GM21367 (cell line): ENCODE measurements around the gene KCNQ1.

Experiments
- ATAC-seq: cut with Tn5 transposase; IDR thresholded peaks from one replicate; pipeline ENCODE4 v1.9.1; 2021; ENCODE audit not compliant: unreplicated experiment

Gene KCNQ1

DNA sequence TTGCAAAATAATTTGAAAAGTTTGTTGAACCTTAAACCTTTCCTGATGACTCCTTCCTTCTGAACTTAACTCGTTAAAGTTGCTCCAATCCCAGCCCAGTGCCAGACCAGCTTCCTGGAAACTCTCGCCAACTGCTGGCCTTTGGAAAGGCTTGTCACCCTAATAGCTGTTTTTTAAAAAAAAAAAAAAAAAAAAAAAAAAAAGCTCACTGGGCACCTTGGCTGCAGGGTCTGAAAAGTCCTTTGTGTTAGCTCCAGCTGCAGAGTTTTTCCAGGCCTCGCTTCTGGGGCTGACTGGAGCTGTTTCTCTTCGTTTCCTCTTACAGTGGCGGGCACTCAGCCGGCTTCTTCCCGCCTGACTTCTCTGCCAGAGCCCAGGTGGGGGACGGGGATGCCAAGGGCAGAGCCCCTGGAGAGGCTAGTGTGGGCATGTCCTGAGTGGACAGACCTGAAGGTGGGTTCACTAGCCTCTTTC is 229.9 kb downstream of the KCNQ1 start:
- no peak for ATAC-seq

DNA sequence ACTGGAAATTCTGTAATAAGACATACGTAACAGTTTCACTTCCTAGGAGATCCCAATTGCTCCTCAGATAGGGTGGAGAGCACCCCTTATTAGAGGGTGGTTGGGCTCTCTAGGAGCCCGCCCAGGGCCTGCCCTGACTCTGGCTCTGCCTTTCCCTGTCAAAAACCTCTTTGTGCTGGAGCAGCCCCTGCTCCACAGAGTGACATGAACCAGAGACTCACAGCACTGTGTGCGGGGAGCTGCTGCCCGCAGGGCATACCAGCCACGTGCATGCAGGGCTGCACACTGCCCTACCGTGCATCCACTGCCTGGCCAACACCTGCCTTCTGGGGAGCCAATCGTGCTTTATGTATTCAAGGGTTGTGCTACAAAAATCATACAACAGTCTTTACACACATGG is 230.7 kb downstream of the KCNQ1 start:
- ATAC-seq, result no peak

DNA sequence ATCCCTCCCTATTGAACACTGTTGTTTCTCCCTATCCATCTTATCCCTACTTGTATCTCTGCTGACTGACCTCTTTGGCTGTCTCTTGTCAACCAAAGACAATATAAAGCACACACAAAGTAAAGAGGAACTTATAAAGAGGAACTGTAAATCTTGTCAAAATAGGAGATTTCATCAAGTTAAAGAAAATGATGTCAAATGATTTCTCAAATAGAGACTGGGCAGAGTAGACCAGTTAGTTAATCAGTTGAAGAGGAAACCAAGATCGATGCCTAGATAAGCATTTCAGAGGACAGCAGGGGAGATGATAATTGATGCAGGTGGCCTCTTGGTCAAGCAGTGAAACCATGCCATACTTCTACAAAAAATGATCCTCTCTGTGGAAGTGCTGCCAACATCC is 232.3 kb downstream of the KCNQ1 start:
- ATAC-seq, result no peak

DNA sequence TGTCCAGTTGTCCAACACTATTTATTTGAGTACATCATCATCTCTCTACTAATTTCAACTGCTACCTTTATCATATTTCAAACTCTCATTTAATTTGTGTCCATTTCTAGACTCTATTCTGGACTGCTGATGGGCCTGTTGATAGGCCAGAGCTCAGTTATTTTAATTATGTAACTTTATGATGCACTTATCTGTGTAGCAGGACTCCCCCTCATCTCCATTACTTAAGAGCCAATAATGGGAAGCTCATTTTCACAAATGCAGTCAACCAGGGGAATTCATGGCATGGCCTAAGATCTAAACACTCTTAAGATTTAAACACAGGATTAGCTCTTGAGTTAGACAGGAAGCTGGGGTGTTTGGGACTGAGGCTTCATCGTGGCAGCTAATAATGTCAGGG is 233.6 kb downstream of the KCNQ1 start:
- ATAC-seq, result no peak

DNA sequence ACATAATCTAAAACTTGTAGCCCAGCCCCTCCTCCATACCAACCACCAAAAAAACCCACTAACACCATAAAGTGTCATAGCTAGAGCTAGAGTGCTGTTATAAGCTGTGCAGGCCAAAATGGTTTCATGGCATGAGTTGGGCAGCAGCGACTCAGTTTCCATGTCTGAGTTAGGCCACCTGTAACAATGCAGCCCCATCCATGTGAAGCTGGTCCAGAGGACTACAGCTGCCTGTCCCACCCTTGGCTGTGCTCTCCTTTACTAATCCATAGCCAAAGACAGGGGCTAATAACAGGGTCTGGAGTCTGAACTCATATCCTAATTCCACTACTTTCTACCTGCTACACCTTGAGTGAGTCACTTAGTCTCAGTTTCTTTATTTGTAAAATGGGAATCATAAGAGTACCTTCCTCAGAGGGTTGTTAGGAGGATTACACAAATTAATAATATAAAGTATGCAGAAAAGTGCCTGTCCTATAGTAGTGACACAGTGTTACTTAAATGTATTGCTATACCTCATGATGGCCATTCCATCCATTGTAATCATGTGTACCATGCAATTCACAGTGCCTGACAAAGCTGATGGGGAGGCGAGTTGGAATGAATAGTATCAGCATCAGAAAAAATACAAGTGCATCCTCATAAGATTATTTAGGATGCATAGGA is 234.3 kb downstream of the KCNQ1 start:
- no peak for ATAC-seq

DNA sequence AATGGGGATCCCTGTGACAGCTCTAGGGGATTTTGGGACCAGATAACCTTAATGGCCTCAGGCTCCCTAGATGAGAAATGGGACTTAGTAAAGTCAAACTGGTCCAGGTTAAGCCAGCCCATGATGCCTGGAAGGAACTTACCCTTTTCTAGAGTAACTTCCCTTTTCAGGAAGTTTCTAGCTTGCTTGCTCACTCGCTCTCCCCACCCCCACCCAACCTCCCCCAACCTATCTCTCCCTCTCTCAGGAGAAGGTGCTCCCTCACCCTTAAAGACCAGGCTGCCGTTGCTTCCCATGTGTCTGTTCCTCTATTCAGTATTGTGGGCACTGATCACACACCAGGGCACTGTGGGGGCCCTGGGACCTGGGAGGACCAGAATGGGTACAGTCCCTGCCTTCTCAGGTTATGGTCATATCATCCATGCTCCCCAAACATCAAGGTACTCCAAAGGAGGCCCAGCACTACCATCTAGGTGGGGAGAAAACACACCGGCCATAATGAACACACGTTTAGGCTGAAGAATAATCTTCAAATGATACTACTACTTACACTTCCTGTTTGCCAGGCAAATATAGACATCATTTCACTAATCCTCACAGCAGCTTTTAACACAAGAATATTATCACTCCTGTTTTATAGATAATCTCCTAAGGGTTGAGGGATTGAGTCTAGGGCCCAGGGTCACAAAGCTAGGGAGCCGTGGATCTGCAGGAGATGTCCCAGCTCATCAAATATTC is 236.8 kb downstream of the KCNQ1 start:
- no peak for ATAC-seq

DNA sequence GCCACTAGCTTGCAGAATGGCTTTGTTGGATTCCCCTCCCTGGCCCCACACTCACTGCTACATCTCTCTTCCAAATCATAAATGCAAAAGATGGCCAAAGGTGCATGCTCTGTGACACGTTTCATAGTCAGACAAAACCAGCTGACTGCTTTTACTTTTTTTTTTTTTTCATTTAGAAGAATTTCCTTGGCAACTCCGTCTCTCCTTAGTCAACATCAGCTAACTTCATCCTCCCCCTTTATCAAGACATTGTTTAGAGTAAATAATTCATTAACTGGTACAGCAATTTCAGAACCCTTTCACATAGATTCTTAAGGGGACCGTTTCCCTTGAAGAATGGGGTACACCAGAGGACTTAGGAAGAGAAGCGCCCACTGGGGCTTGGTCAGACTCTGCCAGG is 239.0 kb downstream of the KCNQ1 start:
- no peak for ATAC-seq

DNA sequence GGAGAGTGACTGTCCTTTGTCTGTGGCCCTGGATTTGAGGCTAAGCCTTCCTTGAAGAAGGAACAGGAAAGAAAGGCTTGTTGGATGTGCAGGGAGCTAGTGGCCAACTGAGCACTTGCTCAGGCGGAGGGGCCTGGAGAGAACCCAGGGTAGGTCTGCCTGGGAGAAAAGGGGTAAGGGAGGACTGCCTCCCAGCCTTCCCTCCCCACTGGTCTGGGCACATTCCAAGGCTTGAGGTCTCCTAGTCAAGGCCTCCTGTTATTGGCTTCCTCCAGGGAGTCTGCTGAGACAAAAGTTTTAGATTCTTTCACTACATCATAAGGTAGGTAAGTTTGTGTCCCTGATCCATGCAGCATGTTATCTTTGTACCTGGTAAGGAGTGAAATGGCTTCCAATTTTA is 239.8 kb downstream of the KCNQ1 start:
- no peak for ATAC-seq

DNA sequence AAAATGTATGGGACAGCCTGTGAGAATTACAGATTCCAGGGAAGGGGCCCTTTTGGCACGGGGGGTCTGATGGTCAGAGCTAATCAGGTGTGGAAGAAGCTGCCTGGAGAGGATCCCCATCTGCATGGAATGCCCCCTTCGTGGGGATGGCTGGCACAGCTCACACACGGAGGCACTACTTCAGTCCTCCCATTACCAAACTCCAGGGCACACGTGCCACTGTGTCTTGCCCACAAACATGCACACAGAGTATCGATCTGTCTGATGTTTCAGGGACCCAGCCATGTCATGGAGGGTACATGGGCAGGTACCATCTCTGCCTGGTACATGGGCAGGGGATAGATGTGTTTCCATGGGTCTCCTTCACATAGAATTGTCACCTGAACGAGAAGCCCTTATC is 240.2 kb downstream of the KCNQ1 start:
- no peak for ATAC-seq

DNA sequence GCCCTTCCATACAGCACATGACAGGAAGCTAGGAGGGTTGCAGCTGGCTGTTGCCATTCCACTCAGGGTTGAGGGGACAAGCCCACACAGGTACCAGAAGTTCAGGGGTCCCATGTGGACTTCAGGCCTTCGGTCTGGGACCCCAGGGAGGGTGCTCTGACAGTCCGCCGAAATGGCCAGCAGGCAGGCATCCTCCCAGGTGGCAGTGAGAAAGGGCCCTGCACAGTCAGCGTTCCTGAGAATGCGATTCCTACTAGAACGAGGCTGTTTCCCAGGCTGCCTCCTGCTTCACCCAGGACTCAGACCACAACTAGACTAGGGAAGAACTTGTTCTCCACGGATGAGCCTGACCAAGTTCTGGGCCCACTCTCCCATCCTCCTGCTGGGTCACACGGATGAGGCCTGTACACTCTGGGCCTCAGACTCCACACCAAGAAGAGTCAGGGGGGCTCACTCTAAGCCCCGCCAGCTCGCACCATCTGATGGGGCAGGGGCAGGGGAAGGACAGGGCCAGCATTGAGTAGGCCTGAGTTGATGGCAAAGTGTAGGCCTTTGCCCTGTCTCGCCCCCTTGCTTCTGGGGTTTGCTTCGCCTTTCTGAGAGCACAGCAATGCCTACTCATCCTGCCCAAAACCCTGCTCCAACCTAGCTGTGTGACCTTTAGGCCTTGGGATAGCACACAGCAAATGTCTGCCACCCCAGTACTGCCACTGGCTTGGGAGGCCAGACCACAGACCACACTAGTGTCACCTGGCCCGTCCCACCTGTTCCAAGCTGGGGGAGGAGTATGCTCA is 241.0 kb downstream of the KCNQ1 start:
- no peak for ATAC-seq

DNA sequence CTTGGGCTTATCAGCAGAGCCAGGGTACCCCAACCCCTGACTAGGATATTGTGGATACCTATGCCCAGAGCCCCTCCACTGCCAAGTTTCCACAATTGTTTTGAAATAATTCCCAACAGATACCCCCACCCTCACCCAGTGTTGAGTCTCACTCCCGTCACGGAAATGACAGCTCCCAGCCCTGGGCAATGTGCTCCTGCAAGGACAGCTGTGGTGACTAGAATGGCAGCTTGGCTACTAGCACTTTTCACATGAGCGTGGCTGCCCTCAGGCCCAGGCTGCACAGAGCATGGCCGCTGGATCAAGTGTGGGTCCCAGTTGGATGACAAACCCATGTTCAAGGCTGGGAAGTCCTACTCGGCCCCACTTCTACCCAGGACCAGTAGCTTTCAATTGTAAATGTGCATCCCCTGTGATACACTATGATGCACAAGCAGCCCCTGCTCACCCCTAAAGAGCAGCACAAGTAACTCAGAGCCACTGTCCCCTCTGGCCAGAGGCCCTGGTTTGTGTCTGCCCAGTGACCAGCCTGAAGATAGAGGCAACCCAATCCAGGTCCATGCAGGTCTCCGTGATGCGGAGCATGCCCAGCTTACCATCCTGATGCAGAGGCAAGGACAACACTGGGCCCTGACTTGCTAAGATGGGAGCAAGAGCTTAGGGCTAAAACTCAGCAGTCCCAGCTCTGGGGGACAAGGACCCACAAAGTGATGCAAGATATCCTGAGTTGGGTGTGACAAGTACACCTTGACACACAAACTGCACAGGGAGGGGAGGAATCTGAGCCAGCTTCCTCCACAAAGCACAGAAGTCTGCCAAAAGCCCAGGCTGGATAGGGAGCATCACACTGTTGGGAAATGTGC is 241.8 kb downstream of the KCNQ1 start:
- no peak for ATAC-seq

DNA sequence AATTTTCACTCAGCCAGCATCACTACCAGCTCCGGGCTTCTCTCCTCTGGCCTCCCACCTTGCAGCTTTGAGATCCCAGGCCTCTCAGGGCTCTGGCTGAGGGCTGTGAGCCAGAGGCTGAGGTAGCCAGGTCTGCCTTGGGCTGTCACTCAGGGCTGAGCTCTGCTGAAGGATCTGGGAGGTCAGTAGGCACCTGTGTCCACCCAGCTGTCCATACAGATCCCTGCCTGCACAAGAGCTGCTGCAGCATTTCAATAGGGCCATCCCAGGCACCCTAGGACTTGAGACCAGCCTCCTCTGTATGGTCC is 242.4 kb downstream of the KCNQ1 start:
- no peak for ATAC-seq

DNA sequence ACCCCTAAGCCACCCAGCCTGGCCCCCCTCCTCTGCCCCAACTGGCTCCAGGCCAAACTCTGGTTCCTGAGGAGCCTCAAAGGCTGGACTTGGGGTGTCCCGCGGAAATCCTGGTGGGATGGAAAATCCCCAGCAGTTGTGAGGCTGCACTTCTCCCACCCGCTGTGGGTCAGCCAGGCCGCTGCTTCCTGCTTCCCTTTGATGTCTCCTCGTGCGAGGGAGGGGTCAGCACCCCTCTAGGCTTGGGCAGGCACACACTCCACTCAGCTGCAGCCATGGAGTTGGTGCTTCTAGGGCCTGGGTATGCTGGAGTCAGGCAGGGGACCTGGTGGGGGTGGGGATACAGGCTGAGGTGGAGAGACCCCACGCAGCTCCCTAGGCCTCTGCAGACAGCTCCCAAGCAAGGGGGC is 243.0 kb downstream of the KCNQ1 start:
- no peak for ATAC-seq

DNA sequence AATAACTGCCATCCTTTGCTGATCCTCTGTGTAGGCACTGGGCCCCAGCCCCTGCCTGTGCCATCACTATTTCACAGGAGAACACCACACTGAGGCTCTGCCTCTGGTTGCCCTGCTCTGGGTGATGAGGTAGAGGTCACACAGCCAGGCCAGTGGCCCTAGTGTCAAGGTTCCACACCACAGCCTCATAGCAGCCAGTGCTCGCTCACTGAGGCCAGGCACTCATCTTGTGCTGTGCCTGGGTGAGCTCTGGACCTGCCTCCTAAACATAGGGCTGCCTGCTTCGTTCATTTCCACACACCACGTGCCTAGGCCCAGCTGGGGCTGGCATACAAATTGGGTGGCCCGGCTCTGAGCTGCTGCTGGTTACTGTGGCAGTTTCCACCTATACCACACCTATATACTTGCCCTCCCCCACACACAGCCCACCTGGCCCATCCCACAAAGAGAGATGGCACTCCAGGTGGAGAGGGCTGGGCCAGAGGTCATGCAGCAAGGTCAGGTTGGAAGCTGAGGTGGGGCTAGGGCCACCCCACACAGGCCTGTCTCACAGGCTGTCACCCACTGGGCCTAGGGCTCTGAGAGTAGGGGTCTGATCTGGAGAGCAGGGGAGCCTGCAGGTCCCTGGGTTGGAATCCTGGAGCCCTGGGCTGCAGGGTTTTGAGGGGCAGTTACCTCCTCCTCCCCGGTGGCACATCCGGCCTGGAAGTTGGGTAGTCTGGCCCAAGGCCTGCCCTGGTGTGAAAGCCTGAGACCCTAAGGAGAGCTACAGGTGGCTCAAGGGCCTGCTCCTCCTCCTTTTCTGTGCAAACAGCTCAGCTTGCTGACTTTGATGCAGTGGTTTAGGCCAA is 243.8 kb downstream of the KCNQ1 start:
- no peak for ATAC-seq

DNA sequence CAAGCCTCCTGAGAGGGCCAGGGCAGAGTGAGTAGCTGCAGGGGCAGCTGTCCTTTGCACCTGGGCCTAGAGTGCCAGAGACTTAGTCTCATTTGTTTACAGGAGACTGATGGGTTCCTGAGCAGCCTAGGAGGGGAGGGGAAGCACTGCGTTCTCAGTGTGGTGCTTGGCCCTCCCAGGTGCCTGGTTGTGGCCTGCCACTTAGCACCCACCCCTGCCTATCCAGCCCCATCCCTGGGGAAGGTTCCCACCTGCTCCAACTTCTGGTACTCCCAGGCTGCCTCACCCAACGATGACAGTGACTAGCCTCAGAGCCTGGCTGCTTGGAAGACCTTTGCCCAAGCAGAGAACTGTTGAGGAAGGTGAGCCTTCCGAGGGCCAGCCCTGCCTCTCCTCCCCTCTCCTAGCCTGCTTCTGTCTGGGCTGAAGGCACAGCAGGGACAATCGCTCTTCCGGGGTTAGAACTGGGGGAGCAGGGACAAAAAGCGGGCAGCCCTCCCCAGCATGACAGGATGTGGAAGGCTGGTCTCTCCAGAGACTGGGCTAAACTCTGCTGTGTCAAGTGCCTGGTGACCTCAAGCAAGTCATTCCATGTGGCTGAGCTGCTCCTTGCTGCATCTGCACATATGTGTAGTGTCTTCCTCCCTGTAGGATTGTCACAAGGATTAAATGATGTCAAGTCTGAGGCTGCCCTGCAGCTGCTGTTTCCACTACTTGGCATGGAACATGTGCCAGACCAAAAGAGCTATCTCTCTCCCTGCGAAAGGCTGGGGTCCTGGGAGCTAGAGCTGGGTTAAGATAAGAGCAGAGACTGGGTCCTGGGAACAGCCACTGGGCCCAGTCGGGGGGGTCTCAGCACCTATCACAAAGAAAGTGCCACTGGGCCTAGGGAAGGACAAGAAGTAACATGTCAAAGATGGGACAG is 245.1 kb downstream of the KCNQ1 start:
- no peak for ATAC-seq

DNA sequence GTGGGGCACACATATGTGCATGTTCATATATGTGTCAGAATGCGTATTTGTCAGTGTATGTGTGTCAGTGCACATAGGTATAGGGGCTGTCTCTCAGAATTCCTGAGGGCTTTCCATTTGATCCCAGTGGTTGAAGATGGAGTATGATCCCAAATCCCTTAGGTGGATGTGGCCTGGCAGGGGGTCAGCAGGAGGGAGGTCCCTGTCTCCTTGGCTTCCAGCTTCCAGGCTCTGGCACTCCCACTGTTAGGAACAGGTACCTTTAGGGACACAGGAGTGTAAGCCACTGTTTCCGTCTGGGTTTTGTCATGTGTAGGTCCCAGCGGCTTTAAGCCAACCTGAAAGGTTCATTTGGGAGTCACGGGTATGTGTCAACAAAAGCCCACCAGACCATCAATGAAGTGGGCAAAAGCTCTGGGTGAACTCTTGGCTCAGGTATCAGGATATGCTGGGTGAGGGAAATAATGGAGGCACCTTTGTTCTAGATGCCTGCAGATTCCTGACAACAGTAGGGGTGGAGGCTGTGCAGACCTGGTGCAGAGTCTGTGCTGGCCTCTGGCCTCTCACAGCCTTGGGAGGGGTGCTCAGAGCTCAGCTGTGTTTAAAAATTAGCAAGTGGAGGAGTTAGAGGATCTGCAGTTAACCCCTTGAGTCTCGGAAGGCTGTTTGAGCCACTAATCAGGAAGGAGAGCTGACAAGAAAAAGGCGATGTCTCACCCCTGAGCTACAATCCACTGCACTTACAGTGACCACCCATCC is 246.0 kb downstream of the KCNQ1 start:
- no peak for ATAC-seq

DNA sequence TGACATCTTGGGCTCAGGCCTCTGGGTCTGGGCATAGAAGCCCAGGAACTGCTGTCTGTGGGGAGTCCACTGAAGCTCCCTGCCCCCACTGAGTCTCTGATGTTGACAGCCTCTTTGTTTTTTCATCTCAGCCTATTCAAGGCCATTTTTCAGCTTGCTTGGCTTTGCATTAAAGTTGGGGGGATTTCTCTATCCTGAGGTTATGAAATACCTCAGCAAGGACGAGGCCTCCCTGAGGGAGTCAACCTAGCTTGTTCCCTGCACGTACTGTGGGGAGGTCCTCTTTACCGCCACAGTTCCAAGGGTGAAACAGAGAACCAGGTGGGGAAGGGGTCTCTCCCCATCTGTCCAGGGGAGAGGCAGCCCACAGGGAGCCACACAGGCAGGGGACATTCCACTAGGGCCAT is 246.6 kb downstream of the KCNQ1 start:
- ATAC-seq, result no peak
